HCT116 (cell line): ENCODE data around the gene TMPRSS3. TPM values are rescaled to one million over a fixed set of nuclear protein-coding genes. Genes with fewer than 3 reads are reported as not detected.

Experiments used
- ATAC-seq: fragments of 200-7000 bp; cut with Tn5 transposase; 2 replicates; pipeline ENCODE4 v1.9.1; 2020; ENCODE audit warnings: mild to moderate bottlenecking, moderate library complexity
- BruUV-seq: library from RNA; stranded (reverse); fragments of 400-500 nt; replicated peaks from 2 replicates; lab custom pipeline; 2021; lab: Mats Ljungman, UMichigan
- CTCF ChIA-PET: fragments of 300-600 bp; sonication (Branson Sonifier 250); formaldehyde crosslinking; loops from one replicate; lab custom pipeline; 2021; ENCODE audit warnings: antibody characterized with exemption; lab: Charles Lee
- POLR2A ChIA-PET: fragments of 300-600, 350-600 bp; sonication (Branson Sonifier 250); formaldehyde crosslinking; loops from one replicate; lab custom pipeline; 2021; ENCODE audit warnings: antibody characterized with exemption; lab: Charles Lee
- RAD21 ChIA-PET, 2 experiments: fragments of 300-600 bp; sonication (Branson Sonifier 250); formaldehyde crosslinking; loops; one replicate each; lab custom pipeline; 2023; ENCODE audit warnings: low total read pairs in 2 of 2; ENCODE audit not compliant: uncharacterized antibody in 2 of 2, unreplicated experiment in 2 of 2, low non-redundant PET in 1 of 2; lab: Charles Lee
- DNase-seq: peaks from one replicate; pipeline ENCODE4 v3.0.0-alpha.2; 2010; ENCODE audit warnings: low read depth, low spot score
- H2AFZ ChIP-seq: fragments of 200-600 bp; shearing (Covaris generic), sonication (generic); 2 replicates; pipeline ENCODE4 v1.6.1; 2017; ENCODE audit warnings: low read depth, mixed run types, mixed read lengths, antibody characterized with exemption, low read length; ENCODE audit not compliant: poor library complexity, severe bottlenecking
- H3K27ac ChIP-seq: 2 replicates; pipeline ENCODE4 v1.5.1; 2012; ENCODE audit warnings: low read depth, low read length
- H3K27me3 ChIP-seq: fragments of 200-600 bp; sonication (generic); 2 replicates; pipeline ENCODE4 v1.6.1; 2016; ENCODE audit warnings: mixed run types, low read length, mixed read lengths; ENCODE audit not compliant: insufficient read depth
- H3K36me3 ChIP-seq, 2 experiments: fragments of 200-500 bp in 1 of 2; fragments of 200-600 bp in 1 of 2; sonication (Bioruptor generic) in 1 of 2; sonication (generic) in 1 of 2; 2 replicates each; pipeline versions ENCODE4 v1.5.1 to v1.6.1; 2014 to 2016; ENCODE audit warnings: low read length in 2 of 2, inconsistent platforms in 1 of 2, mixed read lengths in 1 of 2, mixed run types in 1 of 2; ENCODE audit not compliant: insufficient read depth in 2 of 2, control insufficient read depth in 1 of 2
- H3K4me1 ChIP-seq, 2 experiments: fragments of 200-600 bp in 1 of 2; sonication (generic) in 1 of 2; 2 replicates each; pipeline versions ENCODE4 v1.5.1 to v1.6.1; 2012 to 2017; ENCODE audit warnings: low read length in 2 of 2, inconsistent platforms in 1 of 2, mild to moderate bottlenecking in 1 of 2, mixed read lengths in 1 of 2, mixed run types in 1 of 2, moderate library complexity in 1 of 2; ENCODE audit not compliant: insufficient read depth in 2 of 2, control insufficient read depth in 1 of 2
- H3K4me2 ChIP-seq: fragments of 200-600 bp; sonication (generic); 2 replicates; pipeline ENCODE4 v1.6.1; 2017; ENCODE audit warnings: mixed run types, low read length, mixed read lengths
- H3K4me3 ChIP-seq, 2 experiments: fragments of 200-600 bp in 1 of 2; sonication (generic) in 1 of 2; replicated peaks in 1 of 2; 2 replicates each; pipeline ENCODE4 v1.5.1; 2011 to 2016; ENCODE audit warnings: low read length in 2 of 2, control low read depth in 1 of 2, low read depth in 1 of 2, mild to moderate bottlenecking in 1 of 2, mixed read lengths in 1 of 2, mixed run types in 1 of 2
- H3K79me2 ChIP-seq: fragments of 200-600 bp; sonication (generic); 2 replicates; pipeline ENCODE4 v1.6.1; 2017; ENCODE audit warnings: mild to moderate bottlenecking, mixed run types, low read length, moderate library complexity, mixed read lengths; ENCODE audit not compliant: insufficient read depth
- H3K9ac ChIP-seq: fragments of 200-600 bp; sonication (generic); 2 replicates; pipeline ENCODE4 v1.6.1; 2016; ENCODE audit warnings: low read length, mixed read lengths
- H3K9me2 ChIP-seq: fragments of 200-600 bp; sonication (generic), shearing (Covaris generic); 2 replicates; pipeline ENCODE4 v1.6.1; 2017; ENCODE audit warnings: mixed run types, mild to moderate bottlenecking, moderate library complexity; ENCODE audit not compliant: insufficient read depth
- H3K9me3 ChIP-seq, 2 experiments: fragments of 200-500 bp in 1 of 2; fragments of 200-600 bp in 1 of 2; sonication (Bioruptor generic) in 1 of 2; sonication (generic) in 1 of 2; 2 replicates each; pipeline ENCODE4 v1.6.1; 2014 to 2017; ENCODE audit warnings: low read length in 2 of 2, mixed read lengths in 2 of 2, inconsistent platforms in 1 of 2, low read depth in 1 of 2, mild to moderate bottlenecking in 1 of 2, mixed run types in 1 of 2, moderate library complexity in 1 of 2; ENCODE audit not compliant: control insufficient read depth in 1 of 2, insufficient read depth in 1 of 2
- H4K20me1 ChIP-seq: fragments of 200-600 bp; sonication (generic), shearing (Covaris generic); 2 replicates; pipeline ENCODE4 v1.6.1; 2017; ENCODE audit warnings: mixed run types, mild to moderate bottlenecking, moderate library complexity; ENCODE audit not compliant: insufficient read depth
- CBX3 ChIP-seq: IDR thresholded peaks from 2 replicates; pipeline ENCODE4 v1.6.1; 2012; ENCODE audit warnings: low read depth
- EGR1 ChIP-seq: IDR thresholded peaks from 2 replicates; pipeline ENCODE4 v1.6.1; 2012; ENCODE audit warnings: low read depth
- ELF1 ChIP-seq: IDR thresholded peaks from 2 replicates; pipeline ENCODE4 v1.6.1; 2012; ENCODE audit warnings: low read depth, borderline replicate concordance
- EZH2 ChIP-seq: fragments of 200-600 bp; sonication (generic); IDR thresholded peaks from 2 replicates; pipeline ENCODE4 v1.6.1; 2017; ENCODE audit warnings: antibody characterized with exemption, mixed run types
- FOSL1 ChIP-seq: IDR thresholded peaks from 2 replicates; pipeline ENCODE4 v1.6.1; 2012; ENCODE audit warnings: low read depth
- POLR2AphosphoS5 ChIP-seq: IDR thresholded peaks from 2 replicates; pipeline ENCODE4 v1.6.1; 2011; ENCODE audit warnings: mild to moderate bottlenecking, low read depth, low read length, moderate library complexity
- RAD21 ChIP-seq: IDR thresholded peaks from 2 replicates; pipeline ENCODE4 v1.6.1; 2012; ENCODE audit warnings: low read depth, mild to moderate bottlenecking
- SIN3A ChIP-seq: IDR thresholded peaks from 2 replicates; pipeline ENCODE4 v1.6.1; 2012; ENCODE audit warnings: low read depth
- SRF ChIP-seq: IDR thresholded peaks from 2 replicates; pipeline ENCODE4 v1.6.1; 2012; ENCODE audit warnings: low read depth
- TCF7L2 ChIP-seq: IDR thresholded peaks from 2 replicates; pipeline ENCODE4 v1.7.0; 2011; ENCODE audit warnings: borderline replicate concordance, inconsistent platforms; ENCODE audit not compliant: insufficient read depth, insufficient read length; ENCODE audit errors: extremely low read depth
- YY1 ChIP-seq: IDR thresholded peaks from 2 replicates; pipeline ENCODE4 v1.6.1; 2011; ENCODE audit warnings: low read length, low read depth, moderate library complexity, mild to moderate bottlenecking; ENCODE audit not compliant: insufficient replicate concordance; ENCODE audit errors: extremely low read depth
- ZFX ChIP-seq: fragments of 450-650 bp; IDR thresholded peaks from 2 replicates; pipeline ENCODE4 v1.6.1; 2017
- intact Hi-C: fragments of 100-400 bp; cut with micrococcal nuclease; formaldehyde crosslinking; loops from 2 replicates; pipeline ENCODE4 v1.10.0; 2022
- total RNA-seq: library from RNA; stranded (reverse); gene quantifications from one replicate; pipeline ENCODE4 v1.2.1, GENCODE V29; 2021; ENCODE audit not compliant: unreplicated experiment
- TF ChIP-seq, protein P1 (sequence below): IDR thresholded peaks from 2 replicates; pipeline ENCODE4 v1.6.1; 2012; ENCODE audit warnings: low read depth
- TF ChIP-seq, protein P2 (sequence below): IDR thresholded peaks from 2 replicates; pipeline ENCODE4 v1.6.1; 2012
- TF ChIP-seq, protein P3 (sequence below), 3 experiments: fragments of 200-600 bp in 1 of 3; sonication (generic) in 1 of 3; IDR thresholded peaks in 2 of 3; conservative IDR thresholded peaks in 1 of 3; 2 replicates each; pipeline ENCODE4 v1.5.1; 2012 to 2017; ENCODE audit warnings: low read depth in 2 of 3, low read length in 2 of 3, antibody characterized with exemption in 1 of 3, borderline replicate concordance in 1 of 3, control low read depth in 1 of 3, mild to moderate bottlenecking in 1 of 3, mixed read lengths in 1 of 3, mixed run types in 1 of 3, moderate library complexity in 1 of 3; ENCODE audit not compliant: insufficient read depth in 1 of 3

TMPRSS3 gene
- total RNA-seq, 1 experiment from 2014 or later, result not detected

DNA sequence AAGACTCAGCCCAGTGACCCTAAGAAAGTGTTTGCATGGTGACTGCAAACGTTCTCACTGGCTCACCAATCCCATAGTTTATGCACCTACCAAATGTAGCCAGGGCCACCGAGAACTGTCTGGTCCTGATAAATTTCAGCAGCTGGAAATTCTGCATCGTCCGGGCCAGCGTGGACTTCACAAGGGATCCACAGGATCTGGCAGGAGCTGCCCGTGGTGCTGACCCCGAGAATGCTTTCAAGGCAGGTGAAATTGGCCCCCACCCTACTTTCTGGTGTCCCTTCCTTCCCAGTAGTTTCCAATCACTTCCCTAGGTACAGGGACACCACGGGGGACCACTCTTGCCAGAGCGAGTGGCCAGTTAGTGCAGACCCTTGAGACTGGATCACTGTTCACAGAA is 34.0 kb upstream of the TMPRSS3 start:
- ChIA-PET POLR2A (no interaction called here), RAD21 (no interaction called here), CTCF (no interaction called here)
- Histone ChIP-seq H3K36me3 (no peaks in the 10 kb centered on the region), H3K4me2 (no peak overlapping the region), H3K9ac (no peak overlapping the region), H3K9me2 (no peaks in the 10 kb centered on the region), H3K79me2 (no peaks in the 10 kb centered on the region), H4K20me1 (no peaks in the 10 kb centered on the region), H3K9me3 (no peaks in the 10 kb centered on the region), H2AFZ (no peak overlapping the region), H3K27me3 (peaks cover 42% of the 10 kb centered on the region; the same call in 1 of the 2 replicates), H3K4me1 (0 out of 4 replicates have a peak, but pooled peaks cover 0 to 5% of the 10 kb centered on the region in 2 experiments), H3K27ac (no peak overlapping the region), H3K4me3 (no peak overlapping the region)
- no TSS peak for BruUV-seq
- no peak for TF ChIP-seq RAD21
- TF ChIP-seq, protein P1, sequence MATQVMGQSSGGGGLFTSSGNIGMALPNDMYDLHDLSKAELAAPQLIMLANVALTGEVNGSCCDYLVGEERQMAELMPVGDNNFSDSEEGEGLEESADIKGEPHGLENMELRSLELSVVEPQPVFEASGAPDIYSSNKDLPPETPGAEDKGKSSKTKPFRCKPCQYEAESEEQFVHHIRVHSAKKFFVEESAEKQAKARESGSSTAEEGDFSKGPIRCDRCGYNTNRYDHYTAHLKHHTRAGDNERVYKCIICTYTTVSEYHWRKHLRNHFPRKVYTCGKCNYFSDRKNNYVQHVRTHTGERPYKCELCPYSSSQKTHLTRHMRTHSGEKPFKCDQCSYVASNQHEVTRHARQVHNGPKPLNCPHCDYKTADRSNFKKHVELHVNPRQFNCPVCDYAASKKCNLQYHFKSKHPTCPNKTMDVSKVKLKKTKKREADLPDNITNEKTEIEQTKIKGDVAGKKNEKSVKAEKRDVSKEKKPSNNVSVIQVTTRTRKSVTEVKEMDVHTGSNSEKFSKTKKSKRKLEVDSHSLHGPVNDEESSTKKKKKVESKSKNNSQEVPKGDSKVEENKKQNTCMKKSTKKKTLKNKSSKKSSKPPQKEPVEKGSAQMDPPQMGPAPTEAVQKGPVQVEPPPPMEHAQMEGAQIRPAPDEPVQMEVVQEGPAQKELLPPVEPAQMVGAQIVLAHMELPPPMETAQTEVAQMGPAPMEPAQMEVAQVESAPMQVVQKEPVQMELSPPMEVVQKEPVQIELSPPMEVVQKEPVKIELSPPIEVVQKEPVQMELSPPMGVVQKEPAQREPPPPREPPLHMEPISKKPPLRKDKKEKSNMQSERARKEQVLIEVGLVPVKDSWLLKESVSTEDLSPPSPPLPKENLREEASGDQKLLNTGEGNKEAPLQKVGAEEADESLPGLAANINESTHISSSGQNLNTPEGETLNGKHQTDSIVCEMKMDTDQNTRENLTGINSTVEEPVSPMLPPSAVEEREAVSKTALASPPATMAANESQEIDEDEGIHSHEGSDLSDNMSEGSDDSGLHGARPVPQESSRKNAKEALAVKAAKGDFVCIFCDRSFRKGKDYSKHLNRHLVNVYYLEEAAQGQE, result peak; percentile 56
- ATAC-seq (no peak), DNase-seq (no peak)
- intact Hi-C loops, result no loop called here

DNA sequence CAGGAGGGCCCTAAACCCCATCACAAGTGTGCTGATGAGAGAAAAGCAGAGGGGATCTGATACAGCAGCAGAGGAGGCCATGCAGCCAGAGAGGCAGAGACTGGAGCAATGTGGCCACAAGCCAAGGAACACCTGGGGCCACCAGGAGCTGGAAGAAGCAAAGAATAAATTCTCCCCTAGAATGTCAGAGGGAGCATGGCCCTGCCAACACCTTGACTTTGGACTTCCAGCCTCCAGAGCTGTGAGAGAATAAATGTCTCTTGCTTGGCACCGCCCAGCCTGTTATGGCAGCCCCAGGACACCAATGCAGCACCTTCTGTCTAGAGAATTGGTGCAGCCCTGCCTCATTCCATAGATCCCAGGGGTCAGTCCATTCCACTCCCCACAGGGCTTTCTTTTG is 33.2 kb upstream of the TMPRSS3 start:
- no peaks in the 10 kb centered on the region for H3K36me3 ChIP-seq
- H3K4me3 ChIP-seq, result no peak overlapping the region
- POLR2A ChIA-PET, result no interaction called here
- no peaks in the 10 kb centered on the region for H3K79me2 ChIP-seq
- H3K27me3 ChIP-seq, result peaks cover 48% of the 10 kb centered on the region; the same call in 1 of the 2 replicates
- no peaks in the 10 kb centered on the region for H4K20me1 ChIP-seq
- CTCF ChIA-PET, result no interaction called here
- no peak overlapping the region for H3K4me2 ChIP-seq
- intact Hi-C loops, result no loop called here
- DNase-seq (no peak), ATAC-seq (no peak)
- BruUV-seq, result no TSS peak
- H3K9me2 ChIP-seq, result no peaks in the 10 kb centered on the region
- RAD21 ChIA-PET, result no interaction called here
- no peaks in the 10 kb centered on the region for H3K9me3 ChIP-seq
- H3K4me1 ChIP-seq, result 0 out of 4 replicates have a peak, but pooled peaks cover 0 to 2% of the 10 kb centered on the region in 2 experiments
- H3K27ac ChIP-seq, result no peak overlapping the region
- H3K9ac ChIP-seq, result no peak overlapping the region
- H2AFZ ChIP-seq, result no peak overlapping the region
- TF ChIP-seq RAD21 (no peak), YY1 (no peak), TCF7L2 (no peak), SRF (no peak), EZH2 (no peak), CBX3 (no peak), EGR1 (no peak), POLR2AphosphoS5 (no peak), FOSL1 (no peak), ELF1 (no peak), SIN3A (no peak), ZFX (no peak)
- TF ChIP-seq, protein P2, sequence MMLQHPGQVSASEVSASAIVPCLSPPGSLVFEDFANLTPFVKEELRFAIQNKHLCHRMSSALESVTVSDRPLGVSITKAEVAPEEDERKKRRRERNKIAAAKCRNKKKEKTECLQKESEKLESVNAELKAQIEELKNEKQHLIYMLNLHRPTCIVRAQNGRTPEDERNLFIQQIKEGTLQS, result no peak
- TF ChIP-seq, protein P3, sequence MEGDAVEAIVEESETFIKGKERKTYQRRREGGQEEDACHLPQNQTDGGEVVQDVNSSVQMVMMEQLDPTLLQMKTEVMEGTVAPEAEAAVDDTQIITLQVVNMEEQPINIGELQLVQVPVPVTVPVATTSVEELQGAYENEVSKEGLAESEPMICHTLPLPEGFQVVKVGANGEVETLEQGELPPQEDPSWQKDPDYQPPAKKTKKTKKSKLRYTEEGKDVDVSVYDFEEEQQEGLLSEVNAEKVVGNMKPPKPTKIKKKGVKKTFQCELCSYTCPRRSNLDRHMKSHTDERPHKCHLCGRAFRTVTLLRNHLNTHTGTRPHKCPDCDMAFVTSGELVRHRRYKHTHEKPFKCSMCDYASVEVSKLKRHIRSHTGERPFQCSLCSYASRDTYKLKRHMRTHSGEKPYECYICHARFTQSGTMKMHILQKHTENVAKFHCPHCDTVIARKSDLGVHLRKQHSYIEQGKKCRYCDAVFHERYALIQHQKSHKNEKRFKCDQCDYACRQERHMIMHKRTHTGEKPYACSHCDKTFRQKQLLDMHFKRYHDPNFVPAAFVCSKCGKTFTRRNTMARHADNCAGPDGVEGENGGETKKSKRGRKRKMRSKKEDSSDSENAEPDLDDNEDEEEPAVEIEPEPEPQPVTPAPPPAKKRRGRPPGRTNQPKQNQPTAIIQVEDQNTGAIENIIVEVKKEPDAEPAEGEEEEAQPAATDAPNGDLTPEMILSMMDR (IDR thresholded peaks at IDR 0.05 in 2 of 3, conservative IDR thresholded peaks at IDR 0.05 in 1 of 3; ENCODE audit: borderline replicate concordance in 1 of 3, insufficient read depth in 1 of 3, low read depth in 2 of 3, low read length in 2 of 3), result no peak
